H1 (cell line): ENCODE data around the gene ARHGAP15. TPM values are rescaled to one million over a fixed set of nuclear protein-coding genes. Genes with fewer than 3 reads are reported as not detected.

ENCODE experiments used
- CTCF ChIA-PET: fragments of 300-600 bp; sonication (Branson Sonifier 250); formaldehyde crosslinking; loops from one replicate; lab custom pipeline; 2021; ENCODE audit not compliant: partially characterized antibody; lab: Charles Lee
- POLR2A ChIA-PET: fragments of 300-600 bp; sonication (Branson Sonifier 250); formaldehyde crosslinking; loops from one replicate; lab custom pipeline; 2021; ENCODE audit warnings: inconsistent platforms; ENCODE audit not compliant: partially characterized antibody; lab: Charles Lee
- DNase-seq, 2 experiments: peaks; one replicate each; pipeline versions ENCODE4 v3.0.0 to v3.0.0-alpha.2; 2010 to 2022; ENCODE audit warnings: low spot score in 2 of 2, low read depth in 1 of 2, mixed read lengths in 1 of 2
- FAIRE-seq: peaks from 2 replicates; lab custom pipeline; 2011; peaks lifted over from hg19 to GRCh38; lab: Jason Lieb, UNC
- H2AFZ ChIP-seq: 2 replicates; pipeline ENCODE4 v1.8.1; 2012; ENCODE audit warnings: low read length, inconsistent platforms
- H2AK5ac ChIP-seq: 2 replicates; pipeline ENCODE4 v1.6.1; 2013; ENCODE audit warnings: low read depth, low read length
- H2BK120ac ChIP-seq: replicated peaks from 2 replicates; pipeline ENCODE3; 2013; ENCODE audit warnings: low read depth, low read length, inconsistent platforms
- H2BK12ac ChIP-seq: 2 replicates; pipeline ENCODE4 v1.6.1; 2013; ENCODE audit warnings: low read depth, low read length
- H2BK15ac ChIP-seq: 2 replicates; pipeline ENCODE4 v1.6.1; 2013; ENCODE audit warnings: low read length
- H2BK20ac ChIP-seq: 2 replicates; pipeline ENCODE4 v1.6.1; 2013; ENCODE audit warnings: low read length
- H2BK5ac ChIP-seq: 2 replicates; pipeline ENCODE4 v1.6.1; 2013; ENCODE audit warnings: low read depth, low read length
- H3K14ac ChIP-seq: 2 replicates; pipeline ENCODE4 v1.6.1; 2013; ENCODE audit warnings: inconsistent platforms; ENCODE audit not compliant: insufficient read length
- H3K18ac ChIP-seq: 2 replicates; pipeline ENCODE4 v1.6.1; 2013; ENCODE audit warnings: low read length; ENCODE audit errors: extremely low read depth
- H3K23ac ChIP-seq: 2 replicates; pipeline ENCODE4 v1.6.1; 2013; ENCODE audit warnings: inconsistent platforms; ENCODE audit not compliant: insufficient read length
- H3K23me2 ChIP-seq: 2 replicates; pipeline ENCODE4 v1.6.1; 2013; ENCODE audit warnings: low read depth, low read length
- H3K27ac ChIP-seq: 2 replicates; pipeline ENCODE4 v1.6.1; 2011; ENCODE audit warnings: low read depth, low read length, inconsistent platforms
- H3K27me3 ChIP-seq, 4 experiments: replicated peaks in 1 of 4; 1 replicate in 1 of 4; 2 replicates in 3 of 4; pipeline versions ENCODE4 v1.6.1 to v1.8.1; 2011 to 2013; ENCODE audit warnings: low read length in 3 of 4, mild to moderate bottlenecking in 3 of 4, inconsistent platforms in 2 of 4, mixed read lengths in 2 of 4, moderate library complexity in 1 of 4; ENCODE audit not compliant: control insufficient read depth in 3 of 4, insufficient read depth in 3 of 4; ENCODE audit errors: extremely low read depth in 1 of 4
- H3K36me3 ChIP-seq, 4 experiments: 2 replicates each; pipeline versions ENCODE4 v1.6.1 to v1.8.1; 2011 to 2013; ENCODE audit warnings: mild to moderate bottlenecking in 4 of 4, low read length in 3 of 4, moderate library complexity in 2 of 4, control low read depth in 1 of 4, inconsistent platforms in 1 of 4; ENCODE audit not compliant: insufficient read depth in 4 of 4, control insufficient read depth in 2 of 4
- H3K4ac ChIP-seq: replicated peaks from 2 replicates; pipeline ENCODE3; 2013; ENCODE audit warnings: low read length, low read depth, mixed read lengths, inconsistent platforms; ENCODE audit not compliant: insufficient read length
- H3K4me1 ChIP-seq, 4 experiments: replicated peaks in 1 of 4; 1 replicate in 1 of 4; 2 replicates in 3 of 4; pipeline versions ENCODE4 v1.6.1 to v1.8.1; 2011 to 2013; ENCODE audit warnings: low read length in 3 of 4, inconsistent platforms in 2 of 4, mixed read lengths in 1 of 4; ENCODE audit not compliant: insufficient read depth in 4 of 4, control insufficient read depth in 3 of 4
- H3K4me2 ChIP-seq, 2 experiments: 2 replicates each; pipeline versions ENCODE4 v1.6.1 to v1.8.1; 2011 to 2013; ENCODE audit warnings: low read depth in 2 of 2, low read length in 2 of 2, control low read depth in 1 of 2, inconsistent platforms in 1 of 2, mild to moderate bottlenecking in 1 of 2; ENCODE audit not compliant: insufficient read depth in 1 of 2
- H3K4me3 ChIP-seq, 4 experiments: fragments of 200-600, 300-600 bp in 1 of 4; sonication (generic), shearing (Covaris generic), sonication (Bioruptor Twin) in 1 of 4; 2 replicates each; pipeline versions ENCODE4 v1.5.1 to v1.8.1; 2011 to 2016; ENCODE audit warnings: low read length in 4 of 4, low read depth in 3 of 4, control low read depth in 2 of 4, inconsistent platforms in 2 of 4, mild to moderate bottlenecking in 2 of 4, mixed read lengths in 1 of 4, moderate library complexity in 1 of 4; ENCODE audit not compliant: insufficient read depth in 2 of 4; ENCODE audit errors: extremely low read depth in 1 of 4
- H3K56ac ChIP-seq: replicated peaks from 2 replicates; pipeline ENCODE3; 2013; ENCODE audit warnings: low read depth, mild to moderate bottlenecking, mixed read lengths, low read length, inconsistent platforms; ENCODE audit not compliant: insufficient read length
- H3K79me1 ChIP-seq: 2 replicates; pipeline ENCODE4 v1.6.1; 2013; ENCODE audit warnings: low read depth, low read length, control low read depth
- H3K79me2 ChIP-seq, 2 experiments: 2 replicates each; pipeline versions ENCODE4 v1.6.1 to v1.8.1; 2012 to 2013; ENCODE audit warnings: low read length in 2 of 2, mild to moderate bottlenecking in 2 of 2, inconsistent platforms in 1 of 2; ENCODE audit not compliant: insufficient read depth in 2 of 2, control insufficient read depth in 1 of 2
- H3K9ac ChIP-seq, 4 experiments: replicated peaks in 1 of 4; 1 replicate in 1 of 4; 2 replicates in 3 of 4; pipeline versions ENCODE4 v1.6.1 to v1.8.1; 2011 to 2013; ENCODE audit warnings: low read depth in 3 of 4, low read length in 3 of 4, control low read depth in 2 of 4, mild to moderate bottlenecking in 2 of 4, moderate library complexity in 2 of 4, inconsistent platforms in 1 of 4; ENCODE audit errors: extremely low read depth in 1 of 4
- H3K9me3 ChIP-seq, 2 experiments: 2 replicates each; pipeline versions ENCODE4 v1.6.1 to v1.8.1; 2012 to 2013; ENCODE audit warnings: mild to moderate bottlenecking in 2 of 2, moderate library complexity in 2 of 2, control low read depth in 1 of 2, inconsistent platforms in 1 of 2, low read depth in 1 of 2, low read length in 1 of 2, mixed read lengths in 1 of 2; ENCODE audit not compliant: insufficient read depth in 2 of 2
- H4K20me1 ChIP-seq, 2 experiments: replicated peaks in 1 of 2; 2 replicates each; pipeline versions ENCODE3 to v1.8.1; 2011 to 2013; ENCODE audit warnings: inconsistent platforms in 2 of 2, low read length in 2 of 2, mild to moderate bottlenecking in 1 of 2; ENCODE audit not compliant: insufficient read depth in 2 of 2, control insufficient read depth in 1 of 2
- H4K5ac ChIP-seq: 2 replicates; pipeline ENCODE4 v1.6.1; 2013; ENCODE audit warnings: low read length, low read depth, mixed read lengths, inconsistent platforms; ENCODE audit not compliant: insufficient read length
- H4K8ac ChIP-seq: 2 replicates; pipeline ENCODE4 v1.8.0; 2013; ENCODE audit warnings: mild to moderate bottlenecking, moderate library complexity, low read length, inconsistent platforms; ENCODE audit not compliant: insufficient read depth; ENCODE audit errors: extremely low read depth
- H4K91ac ChIP-seq: replicated peaks from 2 replicates; pipeline ENCODE3; 2013; ENCODE audit warnings: low read length, mixed read lengths, inconsistent platforms; ENCODE audit not compliant: insufficient read length
- ASH2L ChIP-seq: fragments of 200-600, 300-600 bp; sonication (generic); IDR thresholded peaks from one replicate; pipeline ENCODE4 v1.7.1; 2017; ENCODE audit warnings: low read length
- CEBPB ChIP-seq: IDR thresholded peaks from 2 replicates; pipeline ENCODE4 v1.6.1; 2012; ENCODE audit warnings: low read depth, low read length
- POU5F1 ChIP-seq: IDR thresholded peaks from 2 replicates; pipeline ENCODE4 v1.6.1; 2011; ENCODE audit warnings: low read depth, mild to moderate bottlenecking, low read length, moderate library complexity
- SIN3A ChIP-seq, 2 experiments: IDR thresholded peaks in 1 of 2; conservative IDR thresholded peaks in 1 of 2; 2 replicates each; pipeline ENCODE4 v1.6.1; 2011 to 2012; ENCODE audit warnings: low read length in 2 of 2, improper control_type of control experiment in 1 of 2, low read depth in 1 of 2, mild to moderate bottlenecking in 1 of 2
- SRF ChIP-seq: IDR thresholded peaks from 2 replicates; pipeline ENCODE4 v1.6.1; 2011; ENCODE audit warnings: mild to moderate bottlenecking, low read depth, low read length, moderate library complexity
- WGBS, 2 experiments: shearing (Covaris generic) in 1 of 2; methylation state at CpG; one replicate each; pipeline versions ENCODE4 v1.1.6 to v1.1.7; 2013 to 2015; ENCODE audit warnings: low lambda C conversion rate in 2 of 2, mixed read lengths in 2 of 2, inconsistent platforms in 1 of 2, low coverage in 1 of 2, missing lambda C conversion rate in 1 of 2; ENCODE audit not compliant: insufficient replicate concordance in 2 of 2, insufficient coverage in 1 of 2, insufficient read length in 1 of 2; ENCODE audit errors: extremely low coverage in 1 of 2, missing lambda C conversion rate in 1 of 2; 5-methylcytosine and 5-hydroxymethylcytosine counted together
- polyA plus RNA-seq, 7 experiments: library from polyadenylated mRNA; depleted of rRNA in 3 of 7; stranded (reverse) in 5 of 7; unstranded in 2 of 7; fragments of >200 nt in 5 of 7; fragments of 200-250 nt in 2 of 7; gene quantifications; 1 replicate in 5 of 7; 2 replicates in 1 of 7; 4 replicates in 1 of 7; pipeline versions ENCODE4 v1.2.1 to v1.2.3, GENCODE V29; 2011 to 2013; ENCODE audit warnings: missing spikeins in 2 of 7, mixed read lengths in 2 of 7
- total RNA-seq: library from RNA; stranded (reverse); fragmentation: NEBNext Ultra II Directional; extraction: Animal tissue kit (Norgen Biotek cat#: 25700); gene quantifications from 2 replicates; pipeline ENCODE4 v1.2.1, GENCODE V29; 2021
- TF ChIP-seq, protein P1 (sequence below): IDR thresholded peaks from 2 replicates; pipeline ENCODE4 v1.6.1; 2011; ENCODE audit warnings: low read length, improper control_type of control experiment
- TF ChIP-seq, protein P2 (sequence below): IDR thresholded peaks from 2 replicates; pipeline ENCODE4 v1.6.1; 2011; ENCODE audit warnings: low read depth, mild to moderate bottlenecking, low read length; ENCODE audit not compliant: insufficient read depth

ARHGAP15 gene
- total and polyA plus RNA-seq, 2 of the 8 experiments (the other 6 are each of a cell fraction or from before 2014, with no cell fraction given): not detected

GRCh38 chr2:143807192-143807591, 678.0 kb downstream of the ARHGAP15 start:
- H3K4me2 ChIP-seq: no peak overlapping the region
- H2BK120ac ChIP-seq: no peak overlapping the region
- H4K91ac ChIP-seq: no peak overlapping the region
- peaks cover 3 to 15% (median 9%) of the 10 kb centered on the region in 4 experiments; a peak in 6 of 7 replicates for H3K4me1 ChIP-seq
- no peak overlapping the region for H2BK15ac ChIP-seq
- H3K4ac ChIP-seq: no peak overlapping the region
- POLR2A ChIA-PET: no interaction called here
- H3K27me3 ChIP-seq: no peaks in the 10 kb centered on the region
- no peak overlapping the region for H3K9ac ChIP-seq
- H4K20me1 ChIP-seq: no peaks in the 10 kb centered on the region
- H2BK20ac ChIP-seq: no peak overlapping the region
- TF ChIP-seq POU5F1 (no peak), CEBPB (no peak), SIN3A (conservative IDR thresholded peaks at IDR 0.05 in 1 of 2, IDR thresholded peaks at IDR 0.05 in 1 of 2; ENCODE audit: low read depth in 1 of 2, low read length in 2 of 2) (no peak), ASH2L (no peak), SRF (no peak)
- TF ChIP-seq, protein P1, sequence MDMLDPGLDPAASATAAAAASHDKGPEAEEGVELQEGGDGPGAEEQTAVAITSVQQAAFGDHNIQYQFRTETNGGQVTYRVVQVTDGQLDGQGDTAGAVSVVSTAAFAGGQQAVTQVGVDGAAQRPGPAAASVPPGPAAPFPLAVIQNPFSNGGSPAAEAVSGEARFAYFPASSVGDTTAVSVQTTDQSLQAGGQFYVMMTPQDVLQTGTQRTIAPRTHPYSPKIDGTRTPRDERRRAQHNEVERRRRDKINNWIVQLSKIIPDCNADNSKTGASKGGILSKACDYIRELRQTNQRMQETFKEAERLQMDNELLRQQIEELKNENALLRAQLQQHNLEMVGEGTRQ: no peak
- TF ChIP-seq, protein P2, sequence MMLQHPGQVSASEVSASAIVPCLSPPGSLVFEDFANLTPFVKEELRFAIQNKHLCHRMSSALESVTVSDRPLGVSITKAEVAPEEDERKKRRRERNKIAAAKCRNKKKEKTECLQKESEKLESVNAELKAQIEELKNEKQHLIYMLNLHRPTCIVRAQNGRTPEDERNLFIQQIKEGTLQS: no peak
- H3K27ac ChIP-seq: no peak overlapping the region
- CTCF ChIA-PET: no interaction called here
- no peak overlapping the region for H3K56ac ChIP-seq
- H4K5ac ChIP-seq: no peak overlapping the region
- H3K4me3 ChIP-seq: no peak overlapping the region
- FAIRE-seq (no peak), DNase-seq (no peak)
- H2BK5ac ChIP-seq: no peak overlapping the region
- H3K79me1 ChIP-seq: no peaks in the 10 kb centered on the region
- H3K23me2 ChIP-seq: no peaks in the 10 kb centered on the region
- H3K9me3 ChIP-seq: no peaks in the 10 kb centered on the region
- no peaks in the 10 kb centered on the region for H3K36me3 ChIP-seq
- no peak overlapping the region for H2BK12ac ChIP-seq
- no peak overlapping the region for H3K23ac ChIP-seq
- no peak overlapping the region for H3K18ac ChIP-seq
- no peaks in the 10 kb centered on the region for H3K79me2 ChIP-seq
- H4K8ac ChIP-seq: no peak overlapping the region
- no peak overlapping the region for H3K14ac ChIP-seq
- whole genome bisulfite sequencing, 2 experiments: 100% methylated on average over 1 of the region's 1 CpG; no CpG with 5 or more reads in 1 of the 2 experiments
- H2AK5ac ChIP-seq: no peak overlapping the region
- no peak overlapping the region for H2AFZ ChIP-seq
